Inflammatory macrophage treated with lipopolysaccharide for 4 hours (primary cell): ENCODE measurements around the gene SMIM20.

Experiments
- DNase-seq: peaks from one replicate; pipeline ENCODE4 v3.0.0-alpha.2; 2020

Gene SMIM20

GRCh38 chr4:25928379-25929297, 14.6 kb downstream of the SMIM20 start:
- peak; percentile 97 for DNase-seq

- no peak for DNase-seq
Observed at GRCh38 chr4:25929298-25929686, 15.3 kb downstream of the SMIM20 start.

DNA sequence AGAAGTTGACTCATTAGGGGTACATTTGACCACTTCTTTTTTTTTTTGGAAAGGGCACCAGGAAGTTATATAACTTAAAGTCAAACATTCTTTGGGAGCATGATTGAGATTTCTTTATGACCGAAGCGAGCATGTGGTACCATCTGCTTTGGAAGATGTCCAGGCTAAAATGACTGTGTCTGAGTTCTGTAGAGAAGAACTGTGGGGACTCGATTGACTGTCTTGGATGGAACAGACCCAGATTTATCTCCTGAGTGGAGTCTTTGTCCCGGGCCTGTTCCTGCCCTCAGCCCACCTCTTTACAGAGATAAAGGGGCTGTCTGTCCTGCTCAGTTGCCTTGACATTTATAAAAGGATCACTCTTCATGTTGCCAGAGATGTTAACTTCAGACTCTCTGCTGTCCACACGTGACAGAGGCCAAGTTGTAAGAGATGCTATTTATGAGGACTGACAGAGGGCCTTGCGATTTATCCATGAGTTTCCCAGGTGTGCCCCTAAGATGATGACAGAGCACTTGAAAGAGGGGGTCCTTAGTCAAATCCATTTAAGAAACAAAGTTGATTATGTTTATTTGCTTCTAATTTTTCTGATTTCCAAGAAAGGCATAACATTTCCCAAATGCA, 16.8 kb downstream of the SMIM20 start:
- no peak for DNase-seq

DNA sequence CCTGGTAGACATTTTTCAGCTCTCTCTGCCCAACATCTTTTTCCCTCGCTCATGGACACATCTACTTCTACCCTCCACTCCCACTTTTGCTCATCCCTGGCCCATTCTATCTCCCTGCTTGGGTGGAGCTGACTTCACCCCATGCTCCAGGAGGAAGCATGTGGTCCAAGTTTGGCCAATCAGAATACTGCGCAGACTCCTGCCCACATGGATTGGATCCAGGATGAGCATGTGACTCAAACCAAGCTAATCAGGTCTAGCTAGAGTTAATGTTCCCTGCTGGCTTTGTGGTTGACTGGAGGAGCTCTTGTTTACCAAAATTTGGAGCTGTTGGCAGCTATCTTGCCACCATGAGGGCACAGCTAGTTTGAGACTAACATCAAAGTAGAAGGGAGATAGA, 22.7 kb downstream of the SMIM20 start:
- DNase-seq = no peak

DNA sequence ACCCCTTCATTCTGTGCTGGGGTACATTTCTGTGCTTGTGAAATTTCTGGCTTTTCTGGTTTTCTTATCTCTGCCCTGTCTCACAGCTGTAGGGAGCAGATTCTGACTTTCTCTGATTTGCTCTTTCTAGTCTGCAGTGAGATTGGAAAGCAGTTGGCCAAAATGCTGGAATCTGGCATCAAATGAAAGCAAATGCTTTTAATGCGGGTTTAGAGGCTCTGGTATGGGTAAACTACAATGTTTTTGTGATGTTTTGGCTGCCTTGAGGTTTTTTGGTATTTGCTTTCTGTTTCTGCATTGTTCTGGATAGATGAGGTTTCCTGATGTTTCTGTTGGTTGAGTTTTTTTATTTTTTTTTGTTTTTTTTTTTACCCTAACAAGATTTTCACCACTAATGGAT, 23.8 kb downstream of the SMIM20 start:
- no peak for DNase-seq

DNA sequence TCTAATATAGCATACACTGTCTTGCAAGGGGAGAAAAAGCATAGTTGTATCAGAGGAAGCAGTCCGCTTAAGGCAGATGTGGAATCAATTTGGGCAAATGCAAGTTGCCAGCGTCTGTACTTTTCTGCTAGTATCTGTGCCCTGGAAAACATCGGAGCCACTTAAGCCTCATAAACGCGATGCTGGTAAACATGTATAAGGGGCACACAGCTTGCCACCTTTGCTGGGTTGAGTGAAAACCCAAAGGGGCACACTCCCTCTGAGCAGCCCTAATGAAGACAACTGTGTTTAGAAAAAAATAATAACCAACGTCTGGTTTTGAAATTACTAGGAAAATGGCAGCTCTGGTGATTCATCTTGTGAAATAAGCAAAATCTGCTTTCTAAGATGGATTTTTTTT, 24.3 kb downstream of the SMIM20 start:
- no peak for DNase-seq

- DNase-seq = peak; percentile 92
Observed at GRCh38 chr4:25938787-25939186, 24.8 kb downstream of the SMIM20 start.

DNA sequence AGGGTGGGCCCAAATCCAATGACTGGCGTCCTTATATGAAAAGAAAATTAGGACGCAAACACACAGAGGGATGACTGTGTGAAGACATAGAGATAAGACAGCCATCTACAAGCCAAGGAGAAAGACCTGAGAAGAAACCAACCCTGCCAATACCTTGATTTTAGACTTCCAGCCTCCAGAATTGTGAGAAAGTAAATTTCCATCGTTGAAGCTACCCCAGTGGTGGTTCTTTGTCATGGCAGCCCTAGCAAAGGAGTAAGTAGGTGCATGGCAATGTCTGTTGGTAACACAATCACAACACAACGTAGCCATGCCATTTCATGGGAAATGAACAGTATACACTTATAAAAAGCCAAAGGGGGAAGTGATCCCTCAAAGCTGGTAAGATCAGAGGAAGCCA, 25.3 kb downstream of the SMIM20 start:
- peak; percentile 14 for DNase-seq

GRCh38 chr4:25941457-25942221, 27.6 kb downstream of the SMIM20 start:
- no peak for DNase-seq

DNA sequence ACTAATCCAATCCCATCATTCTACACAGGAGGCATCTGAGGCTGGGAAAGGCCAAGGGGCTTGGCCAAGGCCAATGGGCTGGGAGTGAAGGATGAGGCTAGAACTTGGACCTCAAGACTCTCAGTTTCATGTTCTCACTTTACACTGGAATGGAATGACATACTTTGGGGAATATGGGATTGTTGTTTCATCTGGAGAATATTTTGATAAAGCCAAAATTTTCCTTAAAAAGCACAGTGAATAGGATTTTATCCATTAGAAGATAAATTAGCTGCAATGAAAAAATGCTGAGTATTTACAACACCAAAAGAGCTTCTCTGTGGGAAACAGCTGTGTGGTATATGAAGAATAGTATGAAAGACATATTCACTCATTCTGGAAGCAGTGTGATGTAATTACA, 29.3 kb downstream of the SMIM20 start:
- no peak for DNase-seq

DNA sequence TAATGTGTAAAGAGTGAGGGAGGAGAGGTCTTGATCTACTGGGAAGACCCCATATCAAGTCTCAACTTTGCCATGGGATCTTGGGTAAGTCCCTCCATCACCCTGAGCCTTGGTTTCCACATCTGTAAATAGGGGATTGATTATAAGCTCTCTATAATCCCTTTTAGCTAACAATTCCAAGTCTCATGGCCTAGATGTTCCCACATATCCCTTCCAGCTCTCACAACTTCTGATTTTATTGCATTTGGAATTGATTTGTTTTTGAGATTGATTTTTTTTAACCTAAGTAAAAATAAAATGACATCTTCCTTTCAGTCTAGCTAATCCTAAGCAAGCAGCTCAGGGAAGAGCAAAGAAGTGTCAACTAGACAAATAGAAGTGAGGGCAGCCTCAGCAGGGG, 29.8 kb downstream of the SMIM20 start:
- DNase-seq = no peak

DNA sequence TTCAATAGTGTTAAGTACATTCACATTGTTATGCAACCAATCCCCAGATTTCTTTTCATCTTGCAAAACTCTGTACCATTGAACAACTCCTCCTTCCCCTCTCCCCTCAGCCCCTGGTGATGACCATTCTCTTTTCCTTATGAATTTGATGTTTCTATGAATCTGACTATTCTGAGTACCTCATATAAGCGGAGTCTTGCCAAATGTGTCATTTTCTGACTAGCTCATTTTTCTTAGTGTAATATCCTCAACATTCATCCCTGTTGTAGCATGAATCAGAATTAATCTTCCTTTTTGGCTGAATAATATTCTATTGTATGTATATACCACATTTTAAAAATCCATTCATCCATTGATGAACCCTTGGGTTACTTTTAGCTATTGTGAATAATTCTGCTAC, 34.0 kb downstream of the SMIM20 start:
- DNase-seq = no peak

GRCh38 chr4:25949173-25949748, 35.2 kb downstream of the SMIM20 start:
- no peak for DNase-seq

GRCh38 chr4:25949994-25950393, 36.0 kb downstream of the SMIM20 start:
- DNase-seq = no peak

- no peak for DNase-seq
Observed at GRCh38 chr4:25950461-25951389, 36.7 kb downstream of the SMIM20 start.

GRCh38 chr4:25951390-25951952, 37.5 kb downstream of the SMIM20 start:
- no peak for DNase-seq

DNA sequence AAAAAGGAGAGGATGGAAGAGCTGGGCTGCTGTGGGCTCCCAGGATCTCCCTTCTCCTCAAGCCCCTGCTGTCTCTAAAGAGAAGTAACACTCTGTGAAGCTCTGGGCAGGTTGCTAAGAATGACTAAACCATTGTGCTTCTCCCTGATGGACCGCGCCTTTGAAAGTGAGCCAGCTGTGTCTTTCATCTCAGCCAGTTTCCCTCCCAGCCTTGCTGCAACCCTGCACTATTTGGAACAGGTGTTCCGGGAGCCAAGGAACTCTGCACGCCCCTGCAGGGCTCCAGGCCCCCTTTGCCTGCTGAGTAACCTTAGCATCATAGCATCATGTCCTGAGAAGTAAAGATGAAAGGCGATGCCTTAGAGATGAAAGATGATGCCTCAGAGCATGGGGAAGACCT, 39.7 kb downstream of the SMIM20 start:
- DNase-seq = no peak

GRCh38 chr4:25954293-25954904, 40.4 kb downstream of the SMIM20 start:
- no peak for DNase-seq

DNA sequence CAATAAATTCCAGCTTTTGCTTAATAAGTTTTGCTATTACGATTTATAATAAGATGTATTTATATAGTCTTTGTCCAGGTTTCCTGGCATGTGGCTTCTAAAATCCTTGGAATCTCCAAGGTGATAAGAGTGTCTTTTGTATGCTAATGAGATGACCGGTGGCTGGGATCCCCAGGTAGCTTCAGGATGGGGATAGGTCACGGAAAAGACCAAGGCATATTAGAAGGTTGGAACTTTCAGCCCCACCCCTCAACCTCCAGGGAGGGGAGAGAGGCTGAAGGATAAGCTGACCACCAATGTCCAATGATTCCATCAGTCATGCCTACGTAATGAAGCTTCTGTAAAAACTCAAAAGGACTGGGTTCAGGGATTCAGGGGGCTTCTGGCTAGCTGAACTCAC, 41.7 kb downstream of the SMIM20 start:
- no peak for DNase-seq

DNA sequence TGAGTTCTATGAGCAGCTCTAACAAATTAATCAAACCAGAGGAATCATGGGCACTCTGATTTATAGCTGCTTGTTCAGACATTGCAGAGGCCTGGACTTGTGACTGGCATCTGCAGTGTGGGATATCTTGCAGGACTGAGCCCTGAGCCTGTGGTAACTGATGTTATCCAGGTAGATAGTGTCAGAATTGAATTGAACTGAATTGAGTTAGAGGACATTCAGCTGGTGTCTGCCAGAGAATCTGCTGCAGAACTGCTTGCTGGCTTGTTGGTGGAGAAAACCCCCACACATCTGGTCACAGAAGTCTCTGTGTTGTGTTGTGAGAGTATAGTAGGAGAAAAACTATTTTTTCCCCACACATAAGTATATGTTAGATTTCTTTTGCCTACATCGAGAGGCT, 42.2 kb downstream of the SMIM20 start:
- DNase-seq = no peak

DNA sequence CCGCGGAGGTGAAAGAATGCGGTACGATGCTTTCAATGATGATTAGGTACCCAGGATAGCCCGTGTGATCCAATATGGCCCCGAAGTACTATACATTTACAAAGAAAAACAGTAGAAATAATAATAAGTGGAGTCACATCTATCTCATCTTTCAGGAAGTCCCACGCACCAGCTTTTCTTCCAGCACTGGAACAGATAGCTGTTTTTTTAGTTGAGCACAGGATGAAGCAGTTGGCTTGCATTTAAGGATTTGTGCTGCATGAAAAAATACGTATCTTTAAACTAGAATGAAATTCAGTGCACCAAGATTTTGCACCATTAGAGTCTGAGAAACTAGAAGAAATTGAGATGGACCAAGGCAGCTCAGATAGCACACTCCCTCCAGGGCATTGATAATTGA, 44.1 kb downstream of the SMIM20 start:
- DNase-seq = no peak
